GM18907 (cell line): ENCODE data around the gene KIF6.
A peak's percentile ranks its signal among the peaks of the same experiment; 100 is the strongest.

Experiments used
- ATAC-seq: cut with Tn5 transposase; IDR thresholded peaks from one replicate; pipeline ENCODE4 v1.9.1; 2021; ENCODE audit warnings: mild to moderate bottlenecking, moderate library complexity; ENCODE audit not compliant: unreplicated experiment

KIF6 gene

DNA sequence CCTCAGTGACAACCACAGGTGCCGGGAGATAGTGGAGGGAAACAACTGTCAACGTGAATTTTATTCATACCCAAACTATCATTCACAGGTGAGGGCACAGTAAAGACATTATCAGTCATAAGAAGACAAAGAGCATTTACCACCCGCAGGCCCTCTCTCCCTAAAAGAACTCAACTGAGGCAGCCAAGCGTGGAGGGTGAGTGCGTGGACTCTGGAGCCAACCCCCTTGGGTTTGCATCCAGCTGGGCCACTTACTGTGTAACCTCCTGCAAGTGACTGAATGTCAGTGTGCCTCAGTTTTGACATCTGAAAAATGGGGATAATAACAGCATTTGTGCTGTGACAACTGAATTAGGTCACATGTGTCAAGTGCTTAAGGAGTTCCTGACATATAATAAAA, 332.1 kb downstream of the KIF6 start:
- ATAC-seq = no peak

DNA sequence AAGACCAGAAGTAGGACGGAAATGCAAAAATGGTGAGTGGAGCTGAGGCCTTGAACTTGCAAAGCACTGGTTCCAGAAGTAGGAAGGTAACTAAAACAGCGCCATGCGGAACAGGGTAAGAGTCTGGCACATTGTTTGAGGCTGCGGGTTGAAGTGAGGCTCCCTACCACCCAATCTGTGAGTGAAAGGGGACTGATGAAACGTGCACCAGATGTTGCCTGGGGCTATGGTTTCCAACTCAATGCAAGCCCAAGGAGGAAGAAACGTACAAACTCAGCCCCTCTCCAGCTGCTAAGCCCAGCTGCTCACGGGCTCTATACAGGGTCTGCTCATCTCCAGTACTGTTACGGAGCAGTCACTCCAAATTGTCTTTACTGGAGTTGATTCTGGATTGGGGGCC, 334.0 kb downstream of the KIF6 start:
- no peak for ATAC-seq

DNA sequence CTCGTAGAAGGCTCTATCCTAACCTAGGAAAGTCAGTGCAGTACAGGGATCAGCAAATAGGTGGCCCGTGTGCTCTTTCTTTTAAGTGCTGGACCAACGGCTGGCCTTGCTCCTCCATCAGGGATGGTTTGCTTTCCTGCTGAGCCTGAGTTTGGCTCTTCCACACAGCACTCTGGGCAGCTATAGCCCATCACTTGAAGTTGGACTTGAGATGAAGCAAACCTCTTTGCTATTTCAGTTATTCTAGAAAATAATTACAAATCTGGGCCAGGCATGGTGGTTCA, 335.8 kb downstream of the KIF6 start:
- ATAC-seq = peak; percentile 18

DNA sequence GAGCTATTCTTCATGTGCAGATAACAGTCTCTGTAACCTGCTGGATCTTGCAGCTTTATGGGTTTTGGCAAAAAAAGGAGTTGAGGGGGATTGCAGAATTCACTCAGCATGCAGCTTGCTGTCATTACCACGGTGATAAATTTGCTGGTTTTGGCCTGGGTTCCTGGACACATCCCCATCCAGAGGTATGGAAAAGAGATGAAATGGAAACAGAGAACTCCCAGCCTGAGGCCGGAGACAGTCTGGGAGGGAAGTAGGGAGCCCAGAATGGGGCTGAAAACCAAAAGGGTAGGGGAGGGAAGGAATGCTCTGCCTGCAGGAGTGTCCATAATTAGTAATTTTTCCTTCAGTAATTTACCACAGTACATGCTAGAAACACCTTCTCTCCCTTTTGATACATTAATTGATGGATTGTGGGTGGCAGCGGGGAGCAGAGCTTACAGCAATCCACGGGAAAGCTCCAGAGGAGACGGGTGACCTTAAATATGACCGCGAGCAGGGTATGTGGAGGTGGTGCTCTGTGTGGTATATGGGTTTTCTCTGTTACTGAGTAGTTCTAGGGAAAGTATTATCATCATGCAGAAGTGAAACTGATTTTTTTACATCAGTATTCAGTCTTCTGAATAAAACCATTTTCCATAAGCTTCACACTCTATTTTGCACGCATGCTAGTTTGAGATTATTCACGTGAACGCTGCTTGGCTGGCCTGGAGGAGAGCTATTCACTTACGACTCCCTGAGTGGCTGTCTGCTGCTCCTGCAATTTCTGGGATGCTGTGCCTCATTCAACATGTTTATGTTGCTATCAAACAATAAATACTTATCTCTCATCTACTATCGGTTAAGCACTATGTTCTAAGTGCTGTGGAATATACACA, 336.4 kb downstream of the KIF6 start:
- peak; percentile 66 for ATAC-seq

DNA sequence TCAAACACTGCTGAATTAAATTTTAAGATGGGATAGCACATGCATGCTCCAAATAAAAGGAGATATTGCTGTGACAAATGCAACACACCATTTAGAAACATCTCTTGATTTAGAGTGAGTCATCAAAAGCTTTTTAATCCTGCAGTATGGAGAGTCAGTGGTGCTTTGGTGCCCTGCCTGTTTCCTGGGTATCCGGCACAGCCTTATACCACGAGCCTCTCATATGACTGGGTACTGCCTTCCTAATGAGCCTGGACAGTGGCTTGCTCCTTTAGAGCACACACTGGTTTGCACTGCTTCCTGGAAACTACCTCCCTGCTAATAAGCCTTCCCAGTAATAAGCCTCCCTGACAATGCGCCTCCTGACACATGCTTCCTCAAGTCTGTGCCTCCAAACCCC, 337.4 kb downstream of the KIF6 start:
- ATAC-seq = no peak

DNA sequence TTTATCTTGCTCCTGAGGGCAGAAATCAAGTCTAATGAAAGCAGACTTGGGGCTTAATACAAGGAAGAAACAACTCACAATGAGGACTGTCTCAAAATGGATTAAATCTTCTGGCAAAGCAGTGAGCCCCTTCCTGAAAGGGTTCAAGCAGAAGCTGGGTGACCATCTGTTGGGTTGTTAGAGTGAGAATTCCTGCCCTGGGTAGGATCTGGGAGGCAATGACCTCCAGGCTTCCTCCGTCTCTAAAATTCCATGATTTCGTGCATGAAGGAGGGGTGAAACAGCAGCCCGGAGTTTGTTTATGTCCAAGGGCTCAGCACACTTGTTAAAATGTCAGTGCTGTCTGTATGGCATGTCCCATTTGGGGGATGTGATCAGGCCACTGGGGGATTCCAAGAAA, 338.7 kb downstream of the KIF6 start:
- ATAC-seq = no peak

DNA sequence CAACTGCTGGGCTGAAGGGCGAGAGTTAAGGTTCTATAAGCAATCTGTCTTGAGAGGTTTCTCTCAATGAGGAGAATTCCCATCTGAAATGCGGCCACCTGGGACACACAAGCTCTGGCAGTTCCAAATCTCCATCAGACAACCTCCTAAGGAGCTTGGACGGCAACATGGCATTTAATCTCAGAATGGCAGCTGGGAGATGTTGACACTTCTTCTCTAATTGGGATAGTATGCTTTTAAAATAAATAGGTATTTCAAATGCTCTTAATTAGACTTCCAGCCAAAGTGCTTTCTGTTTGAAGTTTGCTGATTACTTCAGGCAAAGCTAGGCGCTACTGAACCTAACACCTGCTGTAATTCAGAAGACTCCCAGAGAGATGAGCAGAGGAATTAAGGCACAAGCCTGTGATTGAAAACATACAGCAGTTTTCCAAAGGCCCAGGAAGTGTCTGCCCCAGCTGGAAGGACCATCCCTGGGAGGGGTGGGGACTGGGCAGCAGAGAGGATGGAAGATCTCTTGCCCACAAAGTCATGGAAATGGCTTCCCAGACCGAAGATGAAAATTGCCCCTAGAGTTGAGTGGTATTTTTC, 343.6 kb downstream of the KIF6 start:
- no peak for ATAC-seq

DNA sequence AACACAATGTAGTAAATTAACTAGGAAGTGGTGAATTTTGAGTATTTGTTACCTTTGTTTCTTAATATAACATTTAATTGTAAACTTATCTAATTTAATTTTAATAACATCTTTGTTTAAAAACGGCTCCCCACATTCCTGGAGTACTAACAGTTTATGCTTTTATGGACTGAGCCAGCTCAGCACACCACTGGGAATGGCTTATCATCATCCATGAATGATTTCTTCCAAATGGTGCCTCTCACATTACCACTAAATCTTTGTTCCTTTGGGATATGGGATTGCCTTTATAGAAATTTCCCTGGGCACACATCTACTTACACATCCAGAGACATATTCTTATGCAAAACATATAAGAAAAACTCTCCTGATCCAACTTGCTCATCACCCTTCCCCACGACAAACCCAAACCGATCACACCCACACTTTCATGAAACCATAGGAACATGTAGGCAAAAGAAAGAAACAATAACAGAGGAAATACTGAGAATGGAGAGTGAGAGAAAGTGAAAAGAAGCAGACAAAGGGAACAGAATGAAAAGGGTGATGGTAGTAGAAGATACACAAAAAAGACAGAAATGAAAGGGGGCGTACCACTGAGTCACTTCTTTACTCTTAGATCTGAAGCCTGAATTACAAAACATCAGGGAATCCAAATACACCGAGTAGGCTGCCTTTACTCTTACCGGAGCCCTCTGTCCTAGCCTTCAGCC, 344.2 kb downstream of the KIF6 start:
- ATAC-seq = no peak

DNA sequence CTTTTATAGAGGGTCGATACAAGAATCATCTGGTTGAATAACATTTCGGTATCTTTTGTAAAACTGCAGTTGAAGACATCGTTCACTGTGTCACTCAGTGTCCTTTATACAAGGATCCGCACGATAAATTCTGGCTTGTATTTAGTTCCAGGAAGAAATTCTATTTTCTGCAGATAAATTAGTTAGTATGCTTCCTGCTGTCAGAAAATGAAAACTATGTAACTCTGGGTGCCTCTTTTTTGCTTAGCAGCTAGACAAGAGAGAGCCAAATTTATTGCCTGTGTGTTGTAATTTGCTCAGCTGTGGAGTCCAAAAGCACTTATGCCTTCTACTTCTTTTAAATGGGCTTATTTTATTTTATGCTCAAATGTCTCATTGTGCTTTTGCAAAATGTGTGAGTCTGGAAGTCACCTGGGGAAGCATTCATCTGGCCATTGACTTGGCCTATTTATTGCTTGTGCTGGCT, 346.2 kb downstream of the KIF6 start:
- no peak for ATAC-seq

DNA sequence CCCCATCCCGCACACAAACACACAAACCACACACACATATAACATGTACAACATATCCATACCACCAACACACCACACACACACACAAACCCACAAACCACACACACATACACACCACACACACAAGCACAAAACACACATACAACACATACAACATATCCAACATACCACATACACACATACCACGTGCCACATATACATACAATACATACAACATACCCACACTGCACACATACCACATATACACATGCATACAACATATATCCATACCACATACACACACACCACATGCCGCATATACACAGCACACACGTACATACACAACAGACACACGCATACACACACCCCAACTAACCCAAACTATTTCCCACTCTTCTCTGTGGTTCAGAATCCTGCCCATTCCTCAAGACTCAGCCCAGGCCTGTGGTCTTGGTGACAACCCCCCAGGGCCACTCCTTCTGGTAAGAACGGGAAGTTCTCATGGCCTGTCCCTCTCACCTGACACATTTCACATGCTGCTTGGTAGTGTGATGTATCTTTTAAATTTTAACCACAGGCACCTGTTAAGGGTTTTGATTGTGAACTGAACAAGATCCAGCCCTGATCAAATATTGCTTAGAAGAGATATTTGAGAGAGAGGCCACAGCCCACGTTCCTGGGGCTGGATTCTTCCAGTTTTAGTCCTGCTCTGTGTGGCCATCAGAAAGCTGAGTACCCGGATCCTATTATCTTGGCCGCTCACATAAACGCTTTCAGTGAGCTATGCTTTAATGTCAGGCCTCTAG, 346.8 kb downstream of the KIF6 start:
- no peak for ATAC-seq

DNA sequence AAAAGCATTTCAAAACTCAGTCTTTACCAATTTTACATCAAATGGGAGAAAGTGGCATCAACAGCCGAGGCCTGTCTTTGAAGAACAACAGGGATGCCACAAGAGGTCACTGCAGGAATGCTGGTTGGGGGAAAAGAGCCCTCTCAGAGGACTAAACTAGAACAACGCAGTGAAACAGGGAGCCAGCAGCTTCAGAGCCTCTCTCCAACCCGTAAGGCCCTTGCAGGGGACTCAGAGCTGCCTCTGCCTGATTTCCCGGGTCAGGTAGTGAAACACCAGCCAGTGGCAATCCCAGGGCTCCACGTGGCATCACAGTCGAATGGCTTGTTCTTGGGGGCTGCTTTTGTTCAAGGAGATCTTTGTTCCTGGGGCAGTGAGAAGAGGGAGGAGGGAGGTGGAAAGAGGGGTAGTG, 347.7 kb downstream of the KIF6 start:
- peak; percentile 71 for ATAC-seq

DNA sequence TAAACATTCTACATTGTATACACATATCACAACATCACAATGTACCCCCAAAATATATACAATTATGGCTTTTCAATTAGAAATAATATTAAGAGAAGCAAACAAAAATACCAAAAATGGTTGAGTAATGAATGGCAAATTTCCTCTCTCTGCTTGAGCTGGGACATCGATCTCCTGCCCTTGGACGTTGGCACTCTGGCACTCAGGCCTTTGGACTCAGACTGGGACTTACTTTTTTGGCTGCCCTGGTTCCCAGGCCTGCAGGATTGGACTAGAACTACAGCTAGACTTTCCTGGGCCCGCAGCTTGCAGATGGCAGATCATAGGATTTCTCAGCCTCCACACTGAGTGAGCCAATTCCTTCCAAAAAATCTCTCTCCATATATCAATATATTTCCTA, 349.8 kb downstream of the KIF6 start:
- ATAC-seq = no peak

DNA sequence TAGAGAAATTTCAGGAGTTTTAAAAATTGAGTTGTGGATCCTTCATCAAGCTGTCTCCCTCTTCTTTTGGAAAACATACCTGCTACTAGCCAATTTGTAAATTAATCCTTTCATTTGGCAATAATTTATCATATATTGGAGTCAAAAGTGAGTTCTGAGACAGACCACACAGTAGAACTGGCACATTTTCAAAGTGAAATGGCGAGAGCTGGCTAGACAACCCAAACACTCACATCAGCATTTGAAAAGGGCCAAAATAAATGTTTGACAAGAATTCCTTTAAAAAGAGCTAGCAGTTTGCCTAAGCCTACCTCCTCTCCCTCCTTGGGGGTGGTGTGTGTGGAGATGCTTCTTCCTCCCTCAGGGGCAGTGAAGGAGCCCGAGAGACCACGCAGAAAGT, 354.8 kb downstream of the KIF6 start:
- ATAC-seq = no peak

DNA sequence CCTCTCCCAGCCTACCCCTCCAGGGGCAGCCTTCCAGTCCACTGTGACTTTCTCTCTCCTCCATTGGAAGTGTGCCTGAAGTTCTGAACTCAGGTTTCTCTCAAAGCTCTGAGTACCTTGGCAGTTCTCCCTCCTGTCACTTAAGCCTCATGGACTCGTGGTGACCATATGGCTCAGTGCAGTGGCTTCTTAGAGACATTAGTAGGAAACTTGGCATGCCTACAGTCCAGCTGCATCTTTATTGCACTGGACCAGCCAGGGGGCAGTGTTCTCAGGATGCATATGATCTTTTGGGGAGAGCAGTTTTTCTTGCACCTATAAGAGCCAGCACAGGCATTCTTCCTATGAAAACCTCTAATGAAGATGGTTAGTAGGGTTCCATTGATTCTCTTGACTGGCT, 355.2 kb downstream of the KIF6 start:
- no peak for ATAC-seq

DNA sequence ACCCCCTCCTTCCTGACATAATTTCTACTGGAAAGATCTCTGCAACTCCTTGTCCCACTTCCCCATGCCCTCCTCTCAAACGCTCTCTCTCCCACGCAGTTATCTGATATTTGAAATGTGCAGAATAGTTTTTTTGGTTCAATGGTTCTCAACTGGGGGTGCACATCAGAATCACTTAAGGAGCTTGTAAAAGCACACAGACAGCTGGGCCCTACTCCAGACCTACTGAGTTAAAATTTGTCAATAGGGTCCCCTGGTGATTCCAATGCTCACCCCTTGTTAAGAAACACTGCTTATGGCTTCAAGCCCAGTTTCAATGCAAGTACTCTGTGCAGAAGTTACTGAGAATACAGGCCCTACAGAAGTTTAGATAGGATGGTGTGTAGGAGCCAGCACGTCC, 357.5 kb downstream of the KIF6 start:
- no peak for ATAC-seq

DNA sequence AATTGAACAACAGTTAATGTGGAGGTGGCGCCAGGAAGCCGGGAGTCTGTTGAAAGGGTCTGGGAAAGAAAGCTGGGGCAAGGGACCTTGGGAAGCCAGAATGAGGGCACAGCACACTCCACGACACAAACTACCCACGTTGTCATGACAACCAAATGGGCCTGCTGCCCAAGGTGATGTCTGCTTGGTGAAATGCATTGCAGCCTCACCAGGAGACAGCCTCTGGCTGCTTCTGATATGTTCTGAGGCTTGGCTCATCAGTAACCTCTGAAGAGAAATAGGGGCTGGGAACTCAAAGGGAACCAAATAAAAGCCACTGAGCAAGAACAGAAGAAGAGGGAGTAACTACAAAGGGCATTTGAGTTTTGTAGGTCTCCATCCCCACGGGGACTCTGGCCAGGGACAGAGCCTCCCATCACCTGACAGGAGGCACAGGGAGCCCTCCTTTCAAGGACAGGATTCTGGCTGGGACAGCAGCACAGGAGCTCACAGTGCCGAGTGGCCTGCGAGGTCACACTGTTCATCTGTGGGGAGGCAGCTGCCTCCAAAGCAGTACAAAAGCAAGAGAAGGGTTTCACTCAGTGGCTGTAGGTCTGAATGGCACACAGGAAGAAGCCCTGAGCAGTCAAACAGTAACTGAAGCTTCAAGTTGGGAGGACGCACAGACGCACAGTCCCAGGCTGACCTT, 358.1 kb downstream of the KIF6 start:
- no peak for ATAC-seq

DNA sequence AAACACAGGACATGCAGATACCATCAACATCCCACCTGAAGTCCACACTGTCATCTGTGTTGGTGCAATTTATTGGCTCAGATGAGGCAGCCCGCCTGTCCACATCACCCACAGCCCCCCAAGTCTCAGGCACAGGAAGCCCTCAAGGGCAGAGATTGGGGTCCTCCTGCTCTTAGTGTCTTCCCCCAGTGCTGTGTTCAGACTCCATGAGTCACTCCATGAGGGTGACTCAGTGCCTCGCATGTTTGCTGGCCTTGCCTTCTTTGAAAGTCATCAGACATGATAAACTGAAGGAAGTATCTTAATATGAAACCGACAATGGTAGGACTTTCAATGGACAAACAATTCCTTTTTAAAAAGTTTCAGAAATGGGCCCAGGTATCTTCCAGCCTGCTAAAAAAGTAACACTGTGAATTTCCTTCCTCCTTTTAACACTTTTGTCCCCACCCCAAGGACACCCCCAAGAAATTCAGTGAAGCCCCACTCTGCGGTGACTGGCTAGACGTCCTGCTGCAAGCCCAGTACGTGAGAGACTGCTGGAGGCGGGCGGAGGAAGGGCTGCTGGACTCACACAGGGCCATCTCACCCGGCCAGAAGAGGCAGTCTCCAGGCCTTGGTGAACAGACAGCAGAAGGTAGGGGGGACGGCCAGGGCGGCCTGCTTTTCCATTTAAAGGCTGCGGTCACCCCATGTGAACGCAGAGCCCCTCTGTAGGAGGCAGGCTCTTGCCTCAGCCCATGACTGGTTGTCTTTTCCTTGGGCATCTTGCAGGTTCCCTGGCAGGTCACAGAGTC, 359.7 kb downstream of the KIF6 start:
- no peak for ATAC-seq

DNA sequence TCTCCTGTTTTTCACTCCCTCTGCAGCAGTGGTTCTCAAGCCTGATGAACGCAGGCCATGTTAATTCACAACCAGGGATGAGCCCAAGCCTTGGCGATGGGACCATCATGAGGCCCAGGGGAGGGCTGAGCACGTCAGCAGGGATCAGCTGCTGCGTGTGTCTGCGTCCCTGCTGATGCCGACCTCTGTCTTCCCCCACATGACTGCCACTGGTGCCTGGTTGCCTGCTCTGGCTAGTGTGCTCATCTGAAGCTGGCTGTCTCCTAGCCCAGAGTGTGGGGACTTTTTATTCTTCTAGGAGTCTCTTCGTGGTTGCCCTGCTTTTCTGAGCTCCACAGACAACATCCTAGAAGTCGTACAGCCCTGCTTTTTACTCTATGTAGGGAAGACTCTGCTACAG, 361.9 kb downstream of the KIF6 start:
- ATAC-seq = no peak

DNA sequence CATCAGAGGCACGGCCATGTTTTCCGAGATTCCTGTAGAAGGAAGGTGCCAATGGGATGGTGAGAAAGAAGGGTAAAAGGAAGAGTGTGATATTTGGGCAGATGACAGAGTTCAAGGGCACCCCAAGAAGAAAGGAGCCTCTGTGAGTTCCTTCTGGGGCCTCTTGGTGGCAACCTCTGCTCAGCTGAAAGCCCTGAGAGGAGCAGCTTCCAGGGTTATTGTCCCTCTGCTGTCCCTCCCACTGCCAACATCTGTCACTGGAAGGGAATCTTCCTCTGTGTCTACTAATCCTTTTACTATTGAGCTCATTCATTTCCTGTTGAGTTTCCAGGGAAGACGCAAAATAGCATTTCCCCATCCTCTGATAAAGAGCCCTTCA, 362.7 kb downstream of the KIF6 start:
- ATAC-seq = no peak
